HCT116 (cell line): Measurements from ENCODE around the gene OR2T34. TPM values are rescaled to one million over a fixed set of nuclear protein-coding genes. Genes with fewer than 3 reads are reported as not detected.

Experiments used
- ATAC-seq: fragments of 200-7000 bp; cut with Tn5 transposase; 2 replicates; pipeline ENCODE4 v1.9.1; 2020; ENCODE audit warnings: mild to moderate bottlenecking, moderate library complexity
- BruUV-seq: library from RNA; stranded (reverse); fragments of 400-500 nt; replicated peaks from 2 replicates; lab custom pipeline; 2021; lab: Mats Ljungman, UMichigan
- CTCF ChIA-PET: fragments of 300-600 bp; sonication (Branson Sonifier 250); formaldehyde crosslinking; loops from one replicate; lab custom pipeline; 2021; ENCODE audit warnings: antibody characterized with exemption; lab: Charles Lee
- POLR2A ChIA-PET: fragments of 300-600, 350-600 bp; sonication (Branson Sonifier 250); formaldehyde crosslinking; loops from one replicate; lab custom pipeline; 2021; ENCODE audit warnings: antibody characterized with exemption; lab: Charles Lee
- RAD21 ChIA-PET, 2 experiments: fragments of 300-600 bp; sonication (Branson Sonifier 250); formaldehyde crosslinking; loops; one replicate each; lab custom pipeline; 2023; ENCODE audit warnings: low total read pairs in 2 of 2; ENCODE audit not compliant: uncharacterized antibody in 2 of 2, unreplicated experiment in 2 of 2, low non-redundant PET in 1 of 2; lab: Charles Lee
- DNase-seq: peaks from one replicate; pipeline ENCODE4 v3.0.0-alpha.2; 2010; ENCODE audit warnings: low read depth, low spot score
- H2AFZ ChIP-seq: fragments of 200-600 bp; shearing (Covaris generic), sonication (generic); 2 replicates; pipeline ENCODE4 v1.6.1; 2017; ENCODE audit warnings: low read depth, mixed run types, mixed read lengths, antibody characterized with exemption, low read length; ENCODE audit not compliant: poor library complexity, severe bottlenecking
- H3K27ac ChIP-seq: 2 replicates; pipeline ENCODE4 v1.5.1; 2012; ENCODE audit warnings: low read depth, low read length
- H3K27me3 ChIP-seq: fragments of 200-600 bp; sonication (generic); 2 replicates; pipeline ENCODE4 v1.6.1; 2016; ENCODE audit warnings: mixed run types, low read length, mixed read lengths; ENCODE audit not compliant: insufficient read depth
- H3K36me3 ChIP-seq, 2 experiments: fragments of 200-500 bp in 1 of 2; fragments of 200-600 bp in 1 of 2; sonication (Bioruptor generic) in 1 of 2; sonication (generic) in 1 of 2; 2 replicates each; pipeline versions ENCODE4 v1.5.1 to v1.6.1; 2014 to 2016; ENCODE audit warnings: low read length in 2 of 2, inconsistent platforms in 1 of 2, mixed read lengths in 1 of 2, mixed run types in 1 of 2; ENCODE audit not compliant: insufficient read depth in 2 of 2, control insufficient read depth in 1 of 2
- H3K4me1 ChIP-seq, 2 experiments: fragments of 200-600 bp in 1 of 2; sonication (generic) in 1 of 2; 2 replicates each; pipeline versions ENCODE4 v1.5.1 to v1.6.1; 2012 to 2017; ENCODE audit warnings: low read length in 2 of 2, inconsistent platforms in 1 of 2, mild to moderate bottlenecking in 1 of 2, mixed read lengths in 1 of 2, mixed run types in 1 of 2, moderate library complexity in 1 of 2; ENCODE audit not compliant: insufficient read depth in 2 of 2, control insufficient read depth in 1 of 2
- H3K4me2 ChIP-seq: fragments of 200-600 bp; sonication (generic); 2 replicates; pipeline ENCODE4 v1.6.1; 2017; ENCODE audit warnings: mixed run types, low read length, mixed read lengths
- H3K4me3 ChIP-seq, 2 experiments: fragments of 200-600 bp in 1 of 2; sonication (generic) in 1 of 2; replicated peaks in 1 of 2; 2 replicates each; pipeline ENCODE4 v1.5.1; 2011 to 2016; ENCODE audit warnings: low read length in 2 of 2, control low read depth in 1 of 2, low read depth in 1 of 2, mild to moderate bottlenecking in 1 of 2, mixed read lengths in 1 of 2, mixed run types in 1 of 2
- H3K79me2 ChIP-seq: fragments of 200-600 bp; sonication (generic); 2 replicates; pipeline ENCODE4 v1.6.1; 2017; ENCODE audit warnings: mild to moderate bottlenecking, mixed run types, low read length, moderate library complexity, mixed read lengths; ENCODE audit not compliant: insufficient read depth
- H3K9ac ChIP-seq: fragments of 200-600 bp; sonication (generic); 2 replicates; pipeline ENCODE4 v1.6.1; 2016; ENCODE audit warnings: low read length, mixed read lengths
- H3K9me2 ChIP-seq: fragments of 200-600 bp; sonication (generic), shearing (Covaris generic); 2 replicates; pipeline ENCODE4 v1.6.1; 2017; ENCODE audit warnings: mixed run types, mild to moderate bottlenecking, moderate library complexity; ENCODE audit not compliant: insufficient read depth
- H3K9me3 ChIP-seq, 2 experiments: fragments of 200-500 bp in 1 of 2; fragments of 200-600 bp in 1 of 2; sonication (Bioruptor generic) in 1 of 2; sonication (generic) in 1 of 2; 2 replicates each; pipeline ENCODE4 v1.6.1; 2014 to 2017; ENCODE audit warnings: low read length in 2 of 2, mixed read lengths in 2 of 2, inconsistent platforms in 1 of 2, low read depth in 1 of 2, mild to moderate bottlenecking in 1 of 2, mixed run types in 1 of 2, moderate library complexity in 1 of 2; ENCODE audit not compliant: control insufficient read depth in 1 of 2, insufficient read depth in 1 of 2
- H4K20me1 ChIP-seq: fragments of 200-600 bp; sonication (generic), shearing (Covaris generic); 2 replicates; pipeline ENCODE4 v1.6.1; 2017; ENCODE audit warnings: mixed run types, mild to moderate bottlenecking, moderate library complexity; ENCODE audit not compliant: insufficient read depth
- CBX3 ChIP-seq: IDR thresholded peaks from 2 replicates; pipeline ENCODE4 v1.6.1; 2012; ENCODE audit warnings: low read depth
- ELF1 ChIP-seq: IDR thresholded peaks from 2 replicates; pipeline ENCODE4 v1.6.1; 2012; ENCODE audit warnings: low read depth, borderline replicate concordance
- FOSL1 ChIP-seq: IDR thresholded peaks from 2 replicates; pipeline ENCODE4 v1.6.1; 2012; ENCODE audit warnings: low read depth
- SRF ChIP-seq: IDR thresholded peaks from 2 replicates; pipeline ENCODE4 v1.6.1; 2012; ENCODE audit warnings: low read depth
- intact Hi-C: fragments of 100-400 bp; cut with micrococcal nuclease; formaldehyde crosslinking; loops from 2 replicates; pipeline ENCODE4 v1.10.0; 2022
- total RNA-seq: library from RNA; stranded (reverse); gene quantifications from one replicate; pipeline ENCODE4 v1.2.1, GENCODE V29; 2021; ENCODE audit not compliant: unreplicated experiment
- TF ChIP-seq, protein P1 (sequence below), 3 experiments: fragments of 200-600 bp in 1 of 3; sonication (generic) in 1 of 3; IDR thresholded peaks in 2 of 3; conservative IDR thresholded peaks in 1 of 3; 2 replicates each; pipeline ENCODE4 v1.5.1; 2012 to 2017; ENCODE audit warnings: low read depth in 2 of 3, low read length in 2 of 3, antibody characterized with exemption in 1 of 3, borderline replicate concordance in 1 of 3, control low read depth in 1 of 3, mild to moderate bottlenecking in 1 of 3, mixed read lengths in 1 of 3, mixed run types in 1 of 3, moderate library complexity in 1 of 3; ENCODE audit not compliant: insufficient read depth in 1 of 3

OR2T34 gene
- total RNA-seq, 1 experiment from 2014 or later: not detected

DNA sequence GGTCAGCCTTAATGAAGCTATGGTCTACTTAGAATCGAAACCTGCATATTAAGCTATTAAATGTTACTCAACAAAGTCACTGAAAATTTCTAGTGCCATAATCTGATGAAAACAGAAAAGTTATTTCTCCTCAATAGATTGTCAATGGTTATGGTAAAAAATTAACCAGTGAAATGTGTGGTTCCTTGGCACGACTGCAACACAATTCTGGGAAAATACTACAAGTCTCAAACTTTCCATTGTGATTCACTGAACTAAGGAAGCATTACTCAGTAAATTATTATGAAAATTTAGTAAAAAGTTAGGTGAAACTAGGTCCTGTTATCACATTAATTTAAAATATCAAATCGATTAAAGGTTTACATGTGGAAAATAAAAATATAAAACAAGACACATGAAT, 35.7 kb upstream of the OR2T34 start:
- Histone ChIP-seq H3K27ac (no peak overlapping the region), H3K4me1 (no peaks in the 10 kb centered on the region), H3K9me2 (no peaks in the 10 kb centered on the region), H3K4me3 (no peak overlapping the region), H3K9ac (no peak overlapping the region), H3K9me3 (no peaks in the 10 kb centered on the region), H4K20me1 (no peaks in the 10 kb centered on the region), H3K36me3 (no peaks in the 10 kb centered on the region), H3K4me2 (no peak overlapping the region), H3K79me2 (no peaks in the 10 kb centered on the region), H2AFZ (no peak overlapping the region), H3K27me3 (0 out of 2 replicates have a peak, but pooled peaks cover 3% of the 10 kb centered on the region)
- POLR2A ChIA-PET: no interaction called here
- BruUV-seq: no TSS peak
- no peak for ATAC-seq
- no peak for DNase-seq
- CTCF ChIA-PET: no interaction called here
- intact Hi-C loops: no loop called here
- TF ChIP-seq, protein P1, sequence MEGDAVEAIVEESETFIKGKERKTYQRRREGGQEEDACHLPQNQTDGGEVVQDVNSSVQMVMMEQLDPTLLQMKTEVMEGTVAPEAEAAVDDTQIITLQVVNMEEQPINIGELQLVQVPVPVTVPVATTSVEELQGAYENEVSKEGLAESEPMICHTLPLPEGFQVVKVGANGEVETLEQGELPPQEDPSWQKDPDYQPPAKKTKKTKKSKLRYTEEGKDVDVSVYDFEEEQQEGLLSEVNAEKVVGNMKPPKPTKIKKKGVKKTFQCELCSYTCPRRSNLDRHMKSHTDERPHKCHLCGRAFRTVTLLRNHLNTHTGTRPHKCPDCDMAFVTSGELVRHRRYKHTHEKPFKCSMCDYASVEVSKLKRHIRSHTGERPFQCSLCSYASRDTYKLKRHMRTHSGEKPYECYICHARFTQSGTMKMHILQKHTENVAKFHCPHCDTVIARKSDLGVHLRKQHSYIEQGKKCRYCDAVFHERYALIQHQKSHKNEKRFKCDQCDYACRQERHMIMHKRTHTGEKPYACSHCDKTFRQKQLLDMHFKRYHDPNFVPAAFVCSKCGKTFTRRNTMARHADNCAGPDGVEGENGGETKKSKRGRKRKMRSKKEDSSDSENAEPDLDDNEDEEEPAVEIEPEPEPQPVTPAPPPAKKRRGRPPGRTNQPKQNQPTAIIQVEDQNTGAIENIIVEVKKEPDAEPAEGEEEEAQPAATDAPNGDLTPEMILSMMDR (IDR thresholded peaks at IDR 0.05 in 2 of 3, conservative IDR thresholded peaks at IDR 0.05 in 1 of 3; ENCODE audit: borderline replicate concordance in 1 of 3, insufficient read depth in 1 of 3, low read depth in 2 of 3, low read length in 2 of 3): no peak
- TF ChIP-seq CBX3 (no peak), SRF (no peak), FOSL1 (no peak), ELF1 (no peak)
- RAD21 ChIA-PET: no interaction called here

DNA sequence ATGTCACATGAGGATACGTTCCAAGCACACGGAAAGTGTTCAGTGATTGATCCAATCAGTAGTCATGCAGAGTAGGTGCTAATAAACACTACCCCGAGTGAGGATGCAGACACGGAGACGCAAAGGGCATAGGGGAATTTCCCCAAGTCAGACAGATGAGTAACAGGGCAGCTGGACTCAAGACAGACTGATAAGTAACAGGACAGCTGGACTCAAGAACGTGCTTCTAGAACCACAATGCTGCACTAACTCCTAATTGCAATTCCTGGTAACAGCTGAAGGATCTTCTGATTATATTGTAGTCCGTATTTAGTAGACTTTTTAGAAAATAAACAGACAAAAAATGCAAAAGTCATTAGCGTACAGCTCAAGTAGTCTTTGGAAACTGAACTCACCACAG, 24.8 kb upstream of the OR2T34 start:
- H3K27me3 ChIP-seq: no peaks in the 10 kb centered on the region
- RAD21 ChIA-PET: no interaction called here
- TF ChIP-seq FOSL1: no peak
- TF ChIP-seq, all 23 proteins: peak for 0
- no peak for DNase-seq
- H3K4me3 ChIP-seq: no peak overlapping the region
- H3K36me3 ChIP-seq: no peaks in the 10 kb centered on the region
- no TSS peak for BruUV-seq
- no peak overlapping the region for H2AFZ ChIP-seq
- intact Hi-C loops: no loop called here
- no peaks in the 10 kb centered on the region for H3K9me3 ChIP-seq
- H3K79me2 ChIP-seq: no peaks in the 10 kb centered on the region
- no peak overlapping the region for H3K4me2 ChIP-seq
- no peaks in the 10 kb centered on the region for H3K4me1 ChIP-seq
- H4K20me1 ChIP-seq: no peaks in the 10 kb centered on the region; the same call in 1 of the 2 replicates
- no peak overlapping the region for H3K27ac ChIP-seq
- H3K9me2 ChIP-seq: no peaks in the 10 kb centered on the region
- CTCF ChIA-PET: no interaction called here
- no peak overlapping the region for H3K9ac ChIP-seq
- POLR2A ChIA-PET: no interaction called here
- ATAC-seq: no peak
